HG03460 (cell line): ENCODE measurements around the gene PLPP4.
A peak's percentile ranks its signal among the peaks of the same experiment; 100 is the strongest.

Source experiments
- ATAC-seq: cut with Tn5 transposase; IDR thresholded peaks from one replicate; pipeline ENCODE4 v1.9.1; 2021; ENCODE audit not compliant: unreplicated experiment

PLPP4 gene

GRCh38 chr10:120607016-120607709 lies 150.1 kb downstream of the PLPP4 start:
- no peak for ATAC-seq

DNA sequence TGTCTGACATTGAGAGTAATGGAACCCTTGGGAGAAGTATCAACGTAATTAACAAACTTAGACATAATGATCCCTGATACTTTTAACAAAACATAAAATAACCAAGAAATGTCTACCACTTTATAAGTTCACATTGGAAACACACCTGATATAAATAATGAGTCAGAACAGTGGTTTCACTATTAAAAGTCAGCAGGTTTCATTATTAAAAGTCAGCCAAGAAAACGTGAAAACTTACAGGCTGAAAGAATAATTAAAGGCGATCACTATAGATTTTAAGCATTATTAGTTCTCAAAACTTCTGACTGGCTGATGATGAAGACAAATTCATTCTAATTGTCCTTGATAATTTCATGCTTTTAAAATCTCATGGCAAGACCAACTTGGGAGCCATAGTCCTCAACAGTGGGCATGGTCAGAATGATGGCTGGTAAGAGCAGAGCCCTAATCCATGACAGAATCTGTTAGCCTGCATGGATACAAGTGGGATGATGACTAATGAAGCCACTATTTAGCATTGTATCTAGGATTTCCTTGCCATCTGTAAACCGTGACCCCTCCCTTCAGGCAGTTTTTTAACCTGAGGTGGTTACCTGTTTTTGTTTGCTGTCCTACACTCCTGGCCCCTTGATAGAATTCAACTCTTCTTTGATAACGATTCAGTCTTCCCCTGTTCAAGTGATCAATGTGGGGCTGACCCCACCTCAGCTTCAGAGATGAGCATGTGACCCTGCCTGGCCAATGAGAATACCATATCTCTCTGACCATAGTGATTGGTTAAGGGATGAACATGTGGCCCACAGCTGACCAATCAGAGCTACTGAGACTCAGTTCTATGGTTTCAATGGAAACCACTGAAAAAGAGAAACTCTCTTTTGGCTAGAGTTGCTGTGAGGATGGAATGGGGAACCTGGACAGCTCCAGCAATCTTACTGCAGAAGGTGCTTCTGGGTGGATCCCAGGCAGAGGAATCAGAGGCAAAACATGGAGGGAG lies 151.0 kb downstream of the PLPP4 start:
- peak; percentile 33 for ATAC-seq

- ATAC-seq, result no peak
These were observed 152.0 kb downstream of the PLPP4 start for GRCh38 chr10:120609006-120609405.

DNA sequence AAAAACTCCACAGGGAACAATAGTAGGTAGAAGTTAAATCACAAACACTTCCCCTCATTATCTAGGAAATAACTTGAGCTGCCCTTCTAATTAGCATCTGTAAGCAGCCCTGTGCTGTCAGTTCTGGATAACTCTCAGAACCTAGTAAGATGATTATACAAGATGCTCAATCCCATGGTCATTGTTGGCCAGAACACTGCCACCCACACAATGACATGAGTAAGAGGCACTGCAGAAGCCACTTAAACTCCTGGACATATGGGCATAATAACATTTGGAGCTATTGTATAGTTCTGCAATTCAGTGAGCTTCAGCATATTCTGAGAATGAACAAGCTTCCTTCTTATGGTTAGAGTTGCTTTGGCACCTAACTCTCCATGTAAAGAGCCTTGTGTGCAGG lies 153.8 kb downstream of the PLPP4 start:
- ATAC-seq, result no peak

GRCh38 chr10:120612756-120613155 lies 155.7 kb downstream of the PLPP4 start:
- no peak for ATAC-seq

GRCh38 chr10:120613180-120613579 lies 156.2 kb downstream of the PLPP4 start:
- ATAC-seq, result no peak

- ATAC-seq, result no peak
These were observed 157.7 kb downstream of the PLPP4 start for GRCh38 chr10:120614680-120615079.

DNA sequence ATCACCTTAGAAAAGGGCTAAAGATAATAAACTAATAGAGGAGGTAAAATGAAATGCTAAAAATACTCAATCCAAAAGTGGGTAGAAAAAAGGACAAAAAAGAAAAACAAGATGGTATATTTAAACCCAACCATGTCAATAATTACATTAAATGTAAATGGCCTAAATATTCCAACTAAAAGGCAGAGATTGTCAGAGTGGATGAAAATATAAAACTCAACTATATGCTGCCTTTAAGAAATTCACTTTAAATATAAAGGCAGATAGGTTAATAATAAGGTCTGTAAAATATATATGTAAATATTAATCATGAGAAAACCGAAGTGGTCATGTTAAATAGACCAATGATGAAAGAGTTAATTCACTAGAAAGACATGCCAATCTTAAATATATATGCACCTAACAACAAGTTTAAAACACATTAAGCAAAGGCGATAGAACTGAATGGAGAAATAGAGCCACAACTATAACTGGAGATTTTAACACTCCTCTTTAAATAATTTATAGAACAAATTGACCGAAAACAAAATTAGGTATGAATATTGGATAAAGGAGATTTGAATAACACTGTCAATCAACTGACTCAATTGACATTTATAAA lies 159.4 kb downstream of the PLPP4 start:
- no peak for ATAC-seq

- ATAC-seq, result no peak
These were observed 171.2 kb downstream of the PLPP4 start for GRCh38 chr10:120628197-120628596.

GRCh38 chr10:120630266-120630665 lies 173.2 kb downstream of the PLPP4 start:
- no peak for ATAC-seq

- no peak for ATAC-seq
These were observed 175.0 kb downstream of the PLPP4 start for GRCh38 chr10:120632047-120632446.

- ATAC-seq, result no peak
These were observed 175.9 kb downstream of the PLPP4 start for GRCh38 chr10:120632942-120633341.

- ATAC-seq, result no peak
These were observed 177.6 kb downstream of the PLPP4 start for GRCh38 chr10:120634659-120635058.
